Mesenchymal stem cell (in vitro differentiated cells and primary cell): Measurements from ENCODE around the gene ZFPM1.

Source experiments
- DNase-seq: peaks from one replicate; pipeline ENCODE4 v3.0.0-alpha.2; 2013
- H2AFZ ChIP-seq: one replicate; pipeline ENCODE4 v1.6.1; 2013; ENCODE audit warnings: low read depth, mild to moderate bottlenecking, control low read depth, inconsistent platforms, low read length, moderate library complexity
- H2AK5ac ChIP-seq: 2 replicates; pipeline ENCODE4 v1.6.1; 2013; ENCODE audit warnings: low read length, moderate library complexity, mild to moderate bottlenecking, inconsistent platforms; ENCODE audit not compliant: severe bottlenecking
- H2BK120ac ChIP-seq: one replicate; pipeline ENCODE4 v1.6.1; 2013; ENCODE audit warnings: low read depth, mild to moderate bottlenecking, inconsistent platforms, low read length, moderate library complexity
- H2BK12ac ChIP-seq, 2 experiments: one replicate each; pipeline ENCODE4 v1.6.1; 2013; ENCODE audit warnings: inconsistent platforms in 2 of 2, low read length in 2 of 2, mild to moderate bottlenecking in 2 of 2, moderate library complexity in 2 of 2, control low read depth in 1 of 2
- H2BK15ac ChIP-seq: one replicate; pipeline ENCODE4 v1.6.1; 2013; ENCODE audit warnings: mild to moderate bottlenecking, low read depth, inconsistent platforms; ENCODE audit not compliant: poor library complexity, severe bottlenecking
- H2BK5ac ChIP-seq: 2 replicates; pipeline ENCODE4 v1.6.1; 2013; ENCODE audit warnings: low read depth, mild to moderate bottlenecking, low read length, control low read depth, inconsistent platforms; ENCODE audit not compliant: poor library complexity, severe bottlenecking
- H3K14ac ChIP-seq, 2 experiments: one replicate each; pipeline ENCODE4 v1.6.1; 2013; ENCODE audit warnings: inconsistent platforms in 2 of 2, low read length in 2 of 2, control low read depth in 1 of 2, mild to moderate bottlenecking in 1 of 2, moderate library complexity in 1 of 2
- H3K18ac ChIP-seq, 2 experiments: one replicate each; pipeline ENCODE4 v1.6.1; 2013; ENCODE audit warnings: inconsistent platforms in 2 of 2, low read length in 2 of 2, control low read depth in 1 of 2, low read depth in 1 of 2, mild to moderate bottlenecking in 1 of 2
- H3K23ac ChIP-seq, 2 experiments: one replicate each; pipeline ENCODE4 v1.6.1; 2013; ENCODE audit warnings: inconsistent platforms in 2 of 2, low read length in 2 of 2, mild to moderate bottlenecking in 2 of 2, moderate library complexity in 2 of 2, control low read depth in 1 of 2
- H3K27ac ChIP-seq: 2 replicates; pipeline ENCODE4 v1.5.1; 2013; ENCODE audit warnings: mild to moderate bottlenecking, moderate library complexity, low read length, control low read depth, inconsistent platforms; ENCODE audit not compliant: poor library complexity, severe bottlenecking
- H3K27me3 ChIP-seq, 2 experiments: 2 replicates each; pipeline versions ENCODE4 v1.6.1 to v1.7.0; 2013; ENCODE audit warnings: low read length in 2 of 2, mild to moderate bottlenecking in 2 of 2, moderate library complexity in 2 of 2, control low read depth in 1 of 2, inconsistent platforms in 1 of 2; ENCODE audit not compliant: control insufficient read depth in 1 of 2, insufficient read depth in 1 of 2
- H3K36me3 ChIP-seq, 2 experiments: 2 replicates each; pipeline versions ENCODE4 v1.6.1 to v1.7.0; 2013; ENCODE audit warnings: low read length in 2 of 2, control low read depth in 1 of 2, inconsistent platforms in 1 of 2, low read depth in 1 of 2, mild to moderate bottlenecking in 1 of 2; ENCODE audit not compliant: insufficient read depth in 2 of 2, control insufficient read depth in 1 of 2
- H3K4ac ChIP-seq, 2 experiments: one replicate each; pipeline ENCODE4 v1.6.1; 2013; ENCODE audit warnings: inconsistent platforms in 2 of 2, low read length in 2 of 2, mild to moderate bottlenecking in 2 of 2, moderate library complexity in 2 of 2, control low read depth in 1 of 2, low read depth in 1 of 2
- H3K4me1 ChIP-seq: 2 replicates; pipeline ENCODE4 v1.6.1; 2013; ENCODE audit warnings: low read depth, low read length, control low read depth; ENCODE audit not compliant: control insufficient read depth, insufficient read depth
- H3K4me2 ChIP-seq: 2 replicates; pipeline ENCODE4 v1.6.1; 2013; ENCODE audit warnings: low read length, mild to moderate bottlenecking, inconsistent platforms; ENCODE audit not compliant: poor library complexity, severe bottlenecking
- H3K4me3 ChIP-seq, 2 experiments: 2 replicates each; pipeline versions ENCODE4 v1.5.1 to v1.7.0; 2013; ENCODE audit warnings: low read length in 2 of 2, mild to moderate bottlenecking in 2 of 2, control low read depth in 1 of 2, low read depth in 1 of 2; ENCODE audit not compliant: insufficient read depth in 1 of 2
- H3K79me1 ChIP-seq: replicated peaks from 2 replicates; pipeline ENCODE4 v1.6.1; 2013; ENCODE audit warnings: mild to moderate bottlenecking, control low read depth, low read length, inconsistent platforms; ENCODE audit not compliant: poor library complexity, severe bottlenecking
- H3K9ac ChIP-seq: 2 replicates; pipeline ENCODE4 v1.7.0; 2013; ENCODE audit warnings: mild to moderate bottlenecking, low read length, moderate library complexity
- H3K9me3 ChIP-seq: 2 replicates; pipeline ENCODE4 v1.7.0; 2013; ENCODE audit warnings: mild to moderate bottlenecking, low read length; ENCODE audit not compliant: control insufficient read depth
- H4K8ac ChIP-seq: one replicate; pipeline ENCODE4 v1.6.1; 2013; ENCODE audit warnings: inconsistent platforms, mild to moderate bottlenecking, low read length, moderate library complexity
- H4K91ac ChIP-seq: one replicate; pipeline ENCODE4 v1.6.1; 2013; ENCODE audit warnings: mild to moderate bottlenecking, low read length, inconsistent platforms
- WGBS: methylation state at CpG from one replicate; pipeline ENCODE4 v1.1.7; 2013; ENCODE audit warnings: mixed read lengths; 5-methylcytosine and 5-hydroxymethylcytosine counted together

ZFPM1 gene

GRCh38 chr16:88491560-88492310 lies 38.7 kb downstream of the ZFPM1 start:
- Histone ChIP-seq H2BK15ac (no peak overlapping the region), H3K27me3 (no peaks in the 10 kb centered on the region), H2BK12ac (no peak overlapping the region), H3K4me3 (no peak overlapping the region), H2AFZ (no peak overlapping the region), H3K14ac (no peak overlapping the region), H3K9ac (no peak overlapping the region), H4K8ac (no peak overlapping the region), H3K4me2 (no peak overlapping the region), H4K91ac (no peak overlapping the region), H3K27ac (no peak overlapping the region), H3K9me3 (no peaks in the 10 kb centered on the region), H3K36me3 (peaks cover 0 to 44% of the 10 kb centered on the region in 2 experiments), H2AK5ac (no peak overlapping the region), H2BK5ac (no peak overlapping the region), H3K79me1 (no peaks in the 10 kb centered on the region), H3K18ac (no peak overlapping the region), H3K4me1 (peaks cover 2% of the 10 kb centered on the region), H3K4ac (no peak overlapping the region), H2BK120ac (no peak overlapping the region), H3K23ac (no peak overlapping the region)
- 85% methylated on average over 28 of the region's 28 CpGs for WGBS
- no peak for DNase-seq

DNA sequence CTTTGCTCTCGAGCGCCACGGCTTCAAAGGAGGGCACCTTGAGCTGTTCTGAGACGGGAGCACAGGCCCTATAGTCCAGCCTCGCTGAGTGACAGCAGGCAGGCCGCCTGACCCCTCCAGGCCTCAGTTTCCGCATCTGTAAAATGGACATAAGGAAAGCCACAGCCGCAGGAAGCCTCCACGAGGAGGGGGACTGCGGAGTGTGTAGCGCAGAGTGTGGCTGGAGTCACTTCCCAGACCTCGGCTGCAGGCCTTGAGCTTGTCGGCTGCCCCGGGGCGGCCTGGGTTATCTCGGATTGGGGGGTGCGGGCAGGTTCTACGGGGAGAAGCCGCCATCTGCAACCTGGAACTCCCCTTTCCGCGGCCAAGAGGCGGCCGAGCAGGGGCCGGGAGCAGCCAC lies 40.8 kb downstream of the ZFPM1 start:
- Histone ChIP-seq H3K18ac (no peak overlapping the region), H3K23ac (no peak overlapping the region), H3K14ac (no peak overlapping the region), H2AK5ac (no peak overlapping the region), H3K9ac (no peak overlapping the region), H3K27ac (no peak overlapping the region), H3K4me1 (peaks cover 2% of the 10 kb centered on the region), H3K4ac (no peak overlapping the region), H2BK15ac (no peak overlapping the region), H4K8ac (no peak overlapping the region), H2BK120ac (no peak overlapping the region), H3K9me3 (no peaks in the 10 kb centered on the region), H2AFZ (no peak overlapping the region), H3K27me3 (no peaks in the 10 kb centered on the region), H3K36me3 (peaks cover 0 to 44% of the 10 kb centered on the region in 2 experiments), H2BK5ac (no peak overlapping the region), H2BK12ac (no peak overlapping the region), H3K4me3 (no peak overlapping the region), H3K4me2 (no peak overlapping the region), H3K79me1 (no peaks in the 10 kb centered on the region), H4K91ac (no peak overlapping the region)
- DNase-seq = no peak
- WGBS = 94% methylated on average over 24 of the region's 24 CpGs

DNA sequence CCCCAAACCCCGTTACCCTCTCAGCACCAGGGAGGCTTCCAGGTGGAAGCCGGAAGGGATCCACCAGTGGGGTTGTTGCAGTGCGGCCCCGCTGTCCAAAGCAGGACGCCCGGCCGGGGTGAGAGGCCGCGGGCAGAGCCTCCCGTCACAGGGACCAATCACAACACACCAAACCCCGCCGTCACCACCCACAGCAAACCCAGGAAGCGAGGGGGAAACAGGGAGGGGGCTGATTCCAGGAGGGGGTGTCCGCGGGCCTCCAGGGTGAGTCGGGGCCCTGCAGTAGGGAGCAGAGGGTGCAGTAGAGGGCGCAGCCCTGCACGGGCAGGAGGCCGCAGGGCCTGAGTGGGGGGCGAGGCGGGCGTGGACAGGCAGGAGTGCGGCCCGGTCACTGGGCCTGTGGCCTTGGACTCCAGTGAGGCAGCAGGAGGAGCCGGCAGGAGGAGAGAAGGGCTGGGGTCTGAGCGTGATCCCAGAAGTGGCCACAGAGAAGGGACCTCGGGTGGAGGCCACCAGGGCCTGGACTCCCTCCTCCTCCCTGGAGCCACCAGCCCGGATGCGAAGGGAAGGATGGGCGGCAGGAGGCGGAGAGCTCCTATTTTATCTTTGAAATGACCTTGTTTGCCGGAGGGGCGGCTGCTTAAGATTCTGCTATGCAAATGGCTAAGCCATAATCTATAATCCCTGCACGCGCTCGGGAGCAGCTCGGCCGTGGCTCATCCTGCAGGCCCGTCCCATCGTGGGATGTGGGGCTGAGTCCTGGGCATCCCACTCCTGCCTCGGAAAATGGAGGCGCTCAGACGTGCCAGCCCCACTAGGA lies 41.5 kb downstream of the ZFPM1 start:
- H3K4me2 ChIP-seq = no peak overlapping the region
- no peaks in the 10 kb centered on the region for H3K79me1 ChIP-seq
- H3K4me1 ChIP-seq = no peaks in the 10 kb centered on the region
- H3K4me3 ChIP-seq = no peak overlapping the region
- no peak overlapping the region for H2BK5ac ChIP-seq
- no peak overlapping the region for H4K91ac ChIP-seq
- no peaks in the 10 kb centered on the region for H3K27me3 ChIP-seq
- 91% methylated on average over 35 of the region's 43 CpGs for WGBS
- H3K36me3 ChIP-seq = peaks cover 0 to 38% of the 10 kb centered on the region in 2 experiments
- H3K18ac ChIP-seq = no peak overlapping the region
- no peak overlapping the region for H2AFZ ChIP-seq
- no peak overlapping the region for H4K8ac ChIP-seq
- no peak for DNase-seq
- no peak overlapping the region for H2BK12ac ChIP-seq
- no peaks in the 10 kb centered on the region for H3K9me3 ChIP-seq
- no peak overlapping the region for H3K14ac ChIP-seq
- H2BK120ac ChIP-seq = no peak overlapping the region
- no peak overlapping the region for H3K4ac ChIP-seq
- H2BK15ac ChIP-seq = no peak overlapping the region
- H2AK5ac ChIP-seq = no peak overlapping the region
- no peak overlapping the region for H3K27ac ChIP-seq
- H3K23ac ChIP-seq = no peak overlapping the region
- H3K9ac ChIP-seq = no peak overlapping the region

- H3K14ac ChIP-seq = peak overlapping the region in 1 of 2 experiments; percentile 65
- H2AK5ac ChIP-seq = no peak overlapping the region
- no peaks in the 10 kb centered on the region for H3K4me1 ChIP-seq
- no peak overlapping the region for H3K23ac ChIP-seq
- H3K4me3 ChIP-seq = no peak overlapping the region
- H4K8ac ChIP-seq = no peak overlapping the region
- no peak overlapping the region for H2BK12ac ChIP-seq
- no peak overlapping the region for H3K4me2 ChIP-seq
- H2BK15ac ChIP-seq = no peak overlapping the region
- no peak overlapping the region for H3K27ac ChIP-seq
- H3K9me3 ChIP-seq = no peaks in the 10 kb centered on the region
- WGBS = 93% methylated on average over 15 of the region's 15 CpGs
- DNase-seq = no peak
- H3K36me3 ChIP-seq = peaks cover 0 to 34% of the 10 kb centered on the region in 2 experiments
- H3K4ac ChIP-seq = no peak overlapping the region
- H3K79me1 ChIP-seq = no peaks in the 10 kb centered on the region
- no peak overlapping the region for H3K9ac ChIP-seq
- H3K27me3 ChIP-seq = no peaks in the 10 kb centered on the region
- H3K18ac ChIP-seq = peak overlapping the region in 1 of 2 experiments; percentile 23
- H4K91ac ChIP-seq = no peak overlapping the region
- no peak overlapping the region for H2BK120ac ChIP-seq
- H2BK5ac ChIP-seq = no peak overlapping the region
- H2AFZ ChIP-seq = no peak overlapping the region
These were observed 42.2 kb downstream of the ZFPM1 start for GRCh38 chr16:88495268-88495772.
